Measurements from ENCODE around the gene NXPH1. TPM values are rescaled to one million over a fixed set of nuclear protein-coding genes. Genes with fewer than 3 reads are reported as not detected.

Gene NXPH1
- total RNA-seq, 2 donors from 2014 or later = 0.24 TPM; not detected in 1

GRCh38 chr7:8435095-8435494, 1.7 kb downstream of the NXPH1 start:
- no peaks in the 10 kb centered on the region for H3K9me3 Mint-ChIP-seq
- H3K36me3 Mint-ChIP-seq (ENCODE audit: low read depth) = no peaks in the 10 kb centered on the region
- Histone ChIP-seq H3K4me1 (ENCODE audit: control insufficient read depth, insufficient read depth, low read length) (no peaks in the 10 kb centered on the region), H3K27me3 (ENCODE audit: control insufficient read depth, insufficient read depth, low read length, poor library complexity, severe bottlenecking) (peaks cover 100% of the 10 kb centered on the region), H3K9me3 (ENCODE audit: control insufficient read depth, low read length) (peaks cover 9% of the 10 kb centered on the region), H3K27ac (ENCODE audit: low read depth, low read length) (no peak overlapping the region), H3K9ac (ENCODE audit: extremely low read depth, low read length, poor library complexity, severe bottlenecking) (no peak overlapping the region), H3K36me3 (ENCODE audit: control insufficient read depth, insufficient read depth, low read length) (no peaks in the 10 kb centered on the region), H3K4me3 (ENCODE audit: low read length) (peak overlapping the region; percentile 71)
- 2 to 3% methylated on average over 26 to 33 of the region's 33 CpGs for WGBS, 2 experiments (ENCODE audit: insufficient coverage in 1 of 2, insufficient read length in 1 of 2)
- H3K4me3 Mint-ChIP-seq = peak overlapping the region; percentile 57
- H3K27me3 Mint-ChIP-seq (ENCODE audit: insufficient read depth) = peaks cover 99% of the 10 kb centered on the region
- TF ChIP-seq, protein P1, sequence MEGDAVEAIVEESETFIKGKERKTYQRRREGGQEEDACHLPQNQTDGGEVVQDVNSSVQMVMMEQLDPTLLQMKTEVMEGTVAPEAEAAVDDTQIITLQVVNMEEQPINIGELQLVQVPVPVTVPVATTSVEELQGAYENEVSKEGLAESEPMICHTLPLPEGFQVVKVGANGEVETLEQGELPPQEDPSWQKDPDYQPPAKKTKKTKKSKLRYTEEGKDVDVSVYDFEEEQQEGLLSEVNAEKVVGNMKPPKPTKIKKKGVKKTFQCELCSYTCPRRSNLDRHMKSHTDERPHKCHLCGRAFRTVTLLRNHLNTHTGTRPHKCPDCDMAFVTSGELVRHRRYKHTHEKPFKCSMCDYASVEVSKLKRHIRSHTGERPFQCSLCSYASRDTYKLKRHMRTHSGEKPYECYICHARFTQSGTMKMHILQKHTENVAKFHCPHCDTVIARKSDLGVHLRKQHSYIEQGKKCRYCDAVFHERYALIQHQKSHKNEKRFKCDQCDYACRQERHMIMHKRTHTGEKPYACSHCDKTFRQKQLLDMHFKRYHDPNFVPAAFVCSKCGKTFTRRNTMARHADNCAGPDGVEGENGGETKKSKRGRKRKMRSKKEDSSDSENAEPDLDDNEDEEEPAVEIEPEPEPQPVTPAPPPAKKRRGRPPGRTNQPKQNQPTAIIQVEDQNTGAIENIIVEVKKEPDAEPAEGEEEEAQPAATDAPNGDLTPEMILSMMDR (conservative IDR thresholded peaks at IDR 0.05) = no peak
- H3K4me1 Mint-ChIP-seq = peaks cover 22% of the 10 kb centered on the region
- no peak overlapping the region for H3K27ac Mint-ChIP-seq
- DNase-seq = peak; percentile 65

DNA sequence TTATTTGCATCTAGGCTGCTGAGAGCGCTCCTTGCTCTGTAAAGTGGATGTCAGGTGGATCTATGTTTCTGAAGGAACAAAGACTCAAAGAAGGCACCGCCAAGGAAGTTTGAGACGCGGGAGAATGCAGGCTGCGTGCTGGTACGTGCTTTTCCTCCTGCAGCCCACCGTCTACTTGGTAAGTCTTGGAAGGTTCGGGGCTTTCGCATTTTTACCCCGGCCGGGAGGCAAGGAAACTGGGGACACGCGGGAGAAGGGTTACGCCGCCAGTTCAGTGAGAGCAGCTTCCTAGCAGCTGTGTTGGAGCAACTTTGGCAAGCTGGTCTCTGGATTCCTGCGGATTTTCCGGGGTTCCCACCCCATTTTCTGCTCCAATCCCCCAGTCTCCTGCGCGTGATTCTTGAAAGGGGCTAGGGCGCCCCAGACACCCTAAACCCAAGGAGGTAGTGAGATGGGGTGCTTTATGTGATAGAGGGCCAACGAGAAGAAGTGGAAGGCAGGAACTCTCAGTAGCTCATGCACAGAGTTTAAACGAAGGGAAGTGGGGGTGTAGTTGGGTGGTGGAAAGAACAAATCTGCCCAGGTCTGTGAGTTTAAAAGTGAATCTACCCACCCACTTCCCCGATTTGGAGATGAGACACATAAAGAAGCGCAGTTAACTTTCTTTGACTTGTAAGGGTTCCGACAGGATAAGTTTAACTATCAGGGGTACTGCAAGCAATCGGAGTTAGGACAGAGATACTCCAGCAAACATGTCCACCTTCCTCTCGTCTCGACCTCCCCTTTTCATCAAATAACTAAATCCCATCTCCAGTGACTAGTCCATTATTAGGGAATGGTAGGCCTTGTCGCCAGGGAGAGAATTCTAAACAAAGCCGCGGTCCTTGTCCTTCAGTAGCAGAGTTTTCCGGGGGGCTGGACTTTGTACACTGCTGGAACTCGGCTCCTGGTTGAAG, 2.5 kb downstream of the NXPH1 start:
- Mint-ChIP-seq H3K27ac (no peak overlapping the region), H3K4me1 (peaks cover 24% of the 10 kb centered on the region), H3K4me3 (peak overlapping the region; percentile 57), H3K36me3 (ENCODE audit: low read depth) (no peaks in the 10 kb centered on the region), H3K9me3 (no peaks in the 10 kb centered on the region), H3K27me3 (ENCODE audit: insufficient read depth) (peaks cover 99% of the 10 kb centered on the region)
- WGBS, 2 experiments (ENCODE audit: insufficient coverage in 1 of 2, insufficient read length in 1 of 2) = 19 to 24% methylated on average over 19 to 33 of the region's 33 CpGs
- Histone ChIP-seq H3K9me3 (ENCODE audit: control insufficient read depth, low read length) (peaks cover 9% of the 10 kb centered on the region), H3K27ac (ENCODE audit: low read depth, low read length) (no peak overlapping the region), H3K27me3 (ENCODE audit: control insufficient read depth, insufficient read depth, low read length, poor library complexity, severe bottlenecking) (peaks cover 100% of the 10 kb centered on the region), H3K36me3 (ENCODE audit: control insufficient read depth, insufficient read depth, low read length) (no peaks in the 10 kb centered on the region), H3K4me3 (ENCODE audit: low read length) (peak overlapping the region; percentile 71), H3K9ac (ENCODE audit: extremely low read depth, low read length, poor library complexity, severe bottlenecking) (no peak overlapping the region), H3K4me1 (ENCODE audit: control insufficient read depth, insufficient read depth, low read length) (no peaks in the 10 kb centered on the region)
- TF ChIP-seq, protein P1 (conservative IDR thresholded peaks at IDR 0.05) = no peak
- peak; percentile 49 for DNase-seq

GRCh38 chr7:8436965-8437364, 3.6 kb downstream of the NXPH1 start:
- Histone ChIP-seq H3K4me3 (ENCODE audit: low read length) (no peak overlapping the region), H3K27ac (ENCODE audit: low read depth, low read length) (no peak overlapping the region), H3K9ac (ENCODE audit: extremely low read depth, low read length, poor library complexity, severe bottlenecking) (no peak overlapping the region), H3K27me3 (ENCODE audit: control insufficient read depth, insufficient read depth, low read length, poor library complexity, severe bottlenecking) (peaks cover 100% of the 10 kb centered on the region), H3K4me1 (ENCODE audit: control insufficient read depth, insufficient read depth, low read length) (peaks cover under 1% of the 10 kb centered on the region), H3K36me3 (ENCODE audit: control insufficient read depth, insufficient read depth, low read length) (no peaks in the 10 kb centered on the region), H3K9me3 (ENCODE audit: control insufficient read depth, low read length) (peaks cover 9% of the 10 kb centered on the region)
- Mint-ChIP-seq H3K36me3 (ENCODE audit: low read depth) (no peaks in the 10 kb centered on the region), H3K9me3 (no peaks in the 10 kb centered on the region), H3K4me1 (peaks cover 33% of the 10 kb centered on the region), H3K27ac (no peak overlapping the region), H3K4me3 (peak overlapping the region; percentile 35), H3K27me3 (ENCODE audit: insufficient read depth) (peaks cover 99% of the 10 kb centered on the region)
- TF ChIP-seq, protein P1 (conservative IDR thresholded peaks at IDR 0.05) = peak; percentile 96
- WGBS, 2 experiments (ENCODE audit: insufficient coverage in 1 of 2, insufficient read length in 1 of 2) = 0 to 1% methylated on average over 9 to 15 of the region's 15 CpGs
- DNase-seq = peak; percentile 95
